ENCODE results near the gene USP5.
"Not testable (repeated sequence)": the region's sequence is repeated elsewhere in the genome, so short reads cannot be mapped to it uniquely, and the experiment has no call there.

Gene USP5

GRCh38 chr12:6890789-6891645, 39.1 kb downstream of the USP5 start:
- peak; percentile 99 for DNase-seq

- DNase-seq = no peak
Measured at GRCh38 chr12:6891646-6892001, 39.7 kb downstream of the USP5 start.

GRCh38 chr12:6892683-6893082, 40.7 kb downstream of the USP5 start:
- DNase-seq = not testable (repeated sequence)

GRCh38 chr12:6894321-6894720, 42.4 kb downstream of the USP5 start:
- no peak for DNase-seq

- no peak for DNase-seq
Measured at GRCh38 chr12:6896846-6897435, 45.0 kb downstream of the USP5 start.

- DNase-seq = no peak
Measured at GRCh38 chr12:6899427-6899826, 47.5 kb downstream of the USP5 start.

- peak; percentile 68 for DNase-seq
Measured at GRCh38 chr12:6899837-6900519, 48.0 kb downstream of the USP5 start.

GRCh38 chr12:6902448-6902847, 50.5 kb downstream of the USP5 start:
- no peak for DNase-seq

GRCh38 chr12:6903722-6904121, 51.8 kb downstream of the USP5 start:
- DNase-seq = no peak

GRCh38 chr12:6904280-6905276, 52.6 kb downstream of the USP5 start, which contains the start of gene LRRC23:
Gene LRRC23, plus strand, starts transcription at chr12:6904822. Its CDS starts 812 bp downstream, at chr12:6905634.
- DNase-seq = peak; percentile 98

GRCh38 chr12:6905414-6906040, 53.6 kb downstream of the USP5 start:
- DNase-seq = no peak

- DNase-seq = not testable (repeated sequence)
Measured at GRCh38 chr12:6908141-6908540, 56.2 kb downstream of the USP5 start.

GRCh38 chr12:6909421-6910145, 57.6 kb downstream of the USP5 start:
- DNase-seq = no peak

GRCh38 chr12:6912164-6912935, 60.4 kb downstream of the USP5 start:
- no peak for DNase-seq

- DNase-seq = peak; percentile 80
Measured at GRCh38 chr12:6914246-6914946, 62.4 kb downstream of the USP5 start, which contains the start of gene ENO2. Gene ENO2, plus strand, starts transcription at chr12:6914580. Its CDS starts 1,253 bp downstream, at chr12:6915833.

- no peak for DNase-seq
Measured at GRCh38 chr12:6914947-6915788, 63.2 kb downstream of the USP5 start.

- no peak for DNase-seq
Measured at GRCh38 chr12:6915789-6916285, 63.9 kb downstream of the USP5 start.

Measured in left hindlimb (tissue), 1 donor.